Measurements from ENCODE around the gene RNLS. TPM values are rescaled to one million over a fixed set of nuclear protein-coding genes. Genes with fewer than 3 reads are reported as not detected.

Gene RNLS
- 10.4 and 12.6 TPM in 2 replicates for total RNA-seq

DNA sequence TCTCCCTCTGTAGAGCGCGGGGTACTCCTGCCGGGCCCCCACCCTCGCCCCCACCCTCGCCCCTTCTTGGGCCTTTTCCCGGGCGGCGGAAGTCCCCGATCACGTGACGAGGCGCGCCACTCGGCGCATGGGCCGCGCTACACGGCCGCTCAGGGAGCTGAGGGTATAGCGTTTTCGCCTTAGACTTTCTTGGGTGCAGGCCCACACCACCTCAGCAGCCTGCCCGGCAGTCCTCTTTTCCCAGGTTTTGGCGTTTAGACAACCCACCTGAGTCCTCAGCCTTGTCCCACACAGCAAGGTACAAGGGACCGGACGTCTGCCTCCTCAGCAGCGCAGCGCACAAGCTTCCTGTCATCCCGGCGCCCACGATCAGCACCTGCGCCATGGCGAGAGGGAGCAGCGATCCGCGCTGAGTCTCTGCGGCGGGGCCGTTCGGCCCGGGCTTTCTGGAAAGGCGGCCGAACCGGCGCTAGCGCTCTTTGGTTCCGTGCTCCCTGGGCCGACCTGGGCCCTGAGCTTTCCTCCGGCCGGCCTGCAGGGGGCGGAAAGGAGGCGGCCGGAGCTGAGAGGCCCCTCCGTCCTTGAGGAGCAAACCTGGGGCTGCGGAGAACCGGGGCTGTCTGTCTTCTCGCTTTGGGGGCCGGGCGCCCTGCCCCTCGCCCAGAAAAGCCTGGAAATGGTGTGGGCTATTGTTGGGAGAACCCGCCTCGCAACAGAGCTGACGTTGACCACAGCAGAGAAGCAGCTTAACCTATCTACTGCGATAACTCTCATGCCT, at the start of gene RNLS:
Gene RNLS (minus strand): TSS at position 513 of the 778 bp plus-strand sequence.

DNA sequence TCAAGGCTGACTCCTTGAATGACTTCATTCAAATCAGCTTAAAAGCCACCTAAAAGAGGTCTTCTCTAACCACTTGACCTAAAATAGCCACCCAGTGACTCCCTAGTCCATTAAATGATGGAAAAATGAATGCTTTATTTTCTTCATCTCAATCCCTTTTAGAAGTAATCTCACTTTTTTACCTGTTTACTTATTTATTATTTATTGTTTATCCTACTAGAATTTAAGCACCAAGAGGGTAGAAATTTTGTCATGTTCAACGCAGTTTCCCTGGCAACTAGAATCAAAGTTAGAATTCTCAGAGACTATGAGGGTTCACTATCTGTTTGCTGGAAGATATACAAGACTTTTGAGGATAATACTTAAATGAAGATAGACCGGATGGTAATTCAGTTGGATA, 3.3 kb upstream of the RNLS start, which contains the start of gene LIPJ:
Gene LIPJ (plus strand): TSS at position 301 of the 400 bp plus-strand sequence. CDS start 3,926 bp downstream, outside the sequence.

Other genes with a start within 250 kb of the RNLS start
- gene LIPJ, start 3.4 kb upstream of the RNLS start, total RNA-seq, result under 0.01 and 0.16 TPM in 2 replicates
- not detected in 2 replicates for gene LIPF, start 81.1 kb upstream of the RNLS start, total RNA-seq
- not detected in 2 replicates for gene LIPK, start 122.9 kb upstream of the RNLS start, total RNA-seq
- not detected in 2 replicates for gene LIPN, start 176.7 kb upstream of the RNLS start, total RNA-seq
- gene LIPM, start 219.4 kb upstream of the RNLS start, total RNA-seq, result not detected in 2 replicates